Hepatocyte (in vitro differentiated cells): ENCODE results near the gene NOL9.

Experiments used
- CTCF ChIP-seq: fragments of 200-600 bp; sonication (generic); IDR thresholded peaks from 2 replicates; pipeline ENCODE4 v1.5.1; 2016; ENCODE audit warnings: antibody characterized with exemption, mild to moderate bottlenecking; ENCODE audit not compliant: poor library complexity
- EZH2 ChIP-seq: fragments of 200-600 bp; sonication (generic); IDR thresholded peaks from 2 replicates; pipeline ENCODE4 v1.6.1; 2016; ENCODE audit warnings: antibody characterized with exemption, mild to moderate bottlenecking, borderline replicate concordance

GRCh38 chr1:6574818-6575217 is 20.5 kb upstream of the NOL9 start:
- TF ChIP-seq CTCF (no peak), EZH2 (no peak)
